HL-60 (cell line): ENCODE data around the gene POP7.
"Not testable (repeated sequence)": the region's sequence is repeated elsewhere in the genome, so short reads cannot be mapped to it uniquely, and the experiment has no call there.

Experiments used
- DNase-seq, 2 experiments: peaks; one replicate each; pipeline ENCODE4 v3.0.0-alpha.2; 2010 to 2020; ENCODE audit warnings: low read depth in 1 of 2, low spot score in 1 of 2
- H3K27ac ChIP-seq: fragments of 250-450 bp; sonication (Bioruptor Pico); replicated peaks from 2 replicates; pipeline ENCODE4 v1.5.1; 2020; ENCODE audit warnings: mild to moderate bottlenecking, moderate library complexity
- H3K27me3 ChIP-seq: fragments of 250-450 bp; sonication (Bioruptor Pico); 2 replicates; pipeline ENCODE4 v1.5.1; 2021; ENCODE audit warnings: mild to moderate bottlenecking, moderate library complexity; ENCODE audit not compliant: insufficient read depth, poor library complexity, severe bottlenecking
- H3K4me3 ChIP-seq: replicated peaks from 2 replicates; pipeline ENCODE4 v1.5.1; 2011; ENCODE audit warnings: mild to moderate bottlenecking, control low read depth, low read length; ENCODE audit not compliant: insufficient read depth
- CTCF ChIP-seq: IDR thresholded peaks from one replicate; pipeline ENCODE4 v1.5.1; 2011; ENCODE audit warnings: low read length, control low read depth, inconsistent platforms; ENCODE audit not compliant: insufficient read depth
- GABPA ChIP-seq: IDR thresholded peaks from 2 replicates; pipeline ENCODE4 v1.6.1; 2012; ENCODE audit warnings: low read depth
- POLR2AphosphoS5 ChIP-seq: IDR thresholded peaks from 2 replicates; pipeline ENCODE4 v1.6.1; 2012; ENCODE audit warnings: low read depth
- REST ChIP-seq: IDR thresholded peaks from 2 replicates; pipeline ENCODE4 v1.6.1; 2012; ENCODE audit warnings: low read depth; ENCODE audit not compliant: insufficient replicate concordance
- SPI1 ChIP-seq: IDR thresholded peaks from 2 replicates; pipeline ENCODE4 v1.6.1; 2012; ENCODE audit warnings: low read depth, mild to moderate bottlenecking, borderline replicate concordance

POP7 gene

GRCh38 chr7:100668069-100668449 is 37.9 kb upstream of the POP7 start:
- no peak overlapping the region for H3K27ac ChIP-seq
- H3K4me3 ChIP-seq = no peak overlapping the region
- no peak for DNase-seq
- TF ChIP-seq GABPA = no peak
- TF ChIP-seq CTCF = no peak
- TF ChIP-seq POLR2AphosphoS5 = no peak
- TF ChIP-seq REST = no peak
- no peak for TF ChIP-seq SPI1
- no peaks in the 10 kb centered on the region for H3K27me3 ChIP-seq

GRCh38 chr7:100669106-100669505 is 36.8 kb upstream of the POP7 start:
- not testable (repeated sequence) for H3K27me3 ChIP-seq, H3K4me3 ChIP-seq, DNase-seq, H3K27ac ChIP-seq

- TF ChIP-seq SPI1 (peak; percentile 76; the same call in 1 of the 2 replicates), POLR2AphosphoS5 (no peak)
- no peak for DNase-seq
- Histone ChIP-seq H3K27me3 (no peaks in the 10 kb centered on the region), H3K27ac (no peak overlapping the region), H3K4me3 (no peak overlapping the region)
Measured at GRCh38 chr7:100670074-100670473, 35.8 kb upstream of the POP7 start.

GRCh38 chr7:100671353-100672327 is 34.3 kb upstream of the POP7 start:
- H3K27me3 ChIP-seq = no peaks in the 10 kb centered on the region
- H3K27ac ChIP-seq = no peak overlapping the region
- TF ChIP-seq CTCF (no peak), POLR2AphosphoS5 (no peak), REST (no peak), GABPA (no peak), SPI1 (no peak)
- H3K4me3 ChIP-seq = no peak overlapping the region
- DNase-seq = no peak
